Activated T-helper 17 cell treated with anti-CD3 and anti-CD28 coated beads, Interleukin-2, amount 50 U/mL, for 72 hours (primary cell): ENCODE results near the gene RBMS3. TPM values are rescaled to one million over a fixed set of nuclear protein-coding genes. Genes with fewer than 3 reads are reported as not detected.

ENCODE experiments used
- ATAC-seq: fragments of 150-1000 bp; cut with Tn5 transposase; replicated peaks from 2 replicates; pipeline ENCODE4 v1.10.0; 2021; ENCODE audit warnings: mild to moderate bottlenecking, moderate library complexity
- H3K27ac Mint-ChIP-seq: one replicate; pipeline ENCODE4 v1.8.0; 2022; ENCODE audit warnings: mixed read lengths
- H3K27me3 Mint-ChIP-seq: one replicate; pipeline ENCODE4 v1.8.0; 2022; ENCODE audit warnings: mixed read lengths
- H3K36me3 Mint-ChIP-seq: one replicate; pipeline ENCODE4 v1.8.0; 2022; ENCODE audit warnings: low read depth, mild to moderate bottlenecking, mixed read lengths
- H3K4me1 Mint-ChIP-seq: one replicate; pipeline ENCODE4 v1.8.0; 2022; ENCODE audit warnings: mixed read lengths
- H3K4me3 Mint-ChIP-seq: one replicate; pipeline ENCODE4 v1.8.0; 2022; ENCODE audit warnings: mild to moderate bottlenecking, mixed read lengths
- H3K9me3 Mint-ChIP-seq: one replicate; pipeline ENCODE4 v1.8.0; 2022; ENCODE audit warnings: mixed read lengths
- total RNA-seq, 2 donors: library from RNA; stranded (reverse); gene quantifications; one replicate each; pipeline ENCODE4 v1.2.3, GENCODE V29; 2022

RBMS3 gene
- total RNA-seq, 2 donors from 2014 or later, result 0.37 to 5.8 TPM

- H3K9me3 Mint-ChIP-seq, result no peaks in the 10 kb centered on the region
- no peaks in the 10 kb centered on the region for H3K27me3 Mint-ChIP-seq
- no peak overlapping the region for H3K27ac Mint-ChIP-seq
- H3K4me1 Mint-ChIP-seq, result no peaks in the 10 kb centered on the region
- no peak overlapping the region for H3K4me3 Mint-ChIP-seq
- no peaks in the 10 kb centered on the region for H3K36me3 Mint-ChIP-seq
- ATAC-seq, result no peak
These were observed 478.7 kb downstream of the RBMS3 start for GRCh38 chr3:29759411-29760225.

- no peak for ATAC-seq
- Mint-ChIP-seq H3K4me3 (no peak overlapping the region), H3K36me3 (no peaks in the 10 kb centered on the region), H3K27ac (no peak overlapping the region), H3K9me3 (no peaks in the 10 kb centered on the region), H3K27me3 (no peaks in the 10 kb centered on the region), H3K4me1 (no peaks in the 10 kb centered on the region)
These were observed 479.4 kb downstream of the RBMS3 start for GRCh38 chr3:29760226-29760685.

DNA sequence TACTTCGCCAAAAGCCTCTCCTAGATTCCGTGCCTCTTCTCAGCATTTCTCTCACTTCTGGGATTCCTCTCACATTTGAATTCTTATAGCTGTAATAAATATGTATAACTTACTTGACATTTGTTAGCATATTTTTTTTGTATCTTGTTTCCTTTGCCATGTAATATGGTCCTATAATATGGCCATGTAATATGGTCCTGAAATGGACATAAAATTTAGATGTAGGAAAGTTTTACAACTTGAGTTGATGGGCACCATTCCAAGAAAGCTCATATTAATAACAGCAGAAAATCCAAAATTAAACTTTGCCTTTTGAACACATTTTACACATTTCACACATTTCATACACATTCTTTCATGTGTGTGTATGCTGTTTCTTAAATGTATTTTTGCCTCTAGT, 480.6 kb downstream of the RBMS3 start:
- Mint-ChIP-seq H3K4me3 (no peak overlapping the region), H3K36me3 (no peaks in the 10 kb centered on the region), H3K27me3 (peaks cover under 1% of the 10 kb centered on the region), H3K27ac (no peak overlapping the region), H3K9me3 (no peaks in the 10 kb centered on the region), H3K4me1 (no peaks in the 10 kb centered on the region)
- no peak for ATAC-seq

DNA sequence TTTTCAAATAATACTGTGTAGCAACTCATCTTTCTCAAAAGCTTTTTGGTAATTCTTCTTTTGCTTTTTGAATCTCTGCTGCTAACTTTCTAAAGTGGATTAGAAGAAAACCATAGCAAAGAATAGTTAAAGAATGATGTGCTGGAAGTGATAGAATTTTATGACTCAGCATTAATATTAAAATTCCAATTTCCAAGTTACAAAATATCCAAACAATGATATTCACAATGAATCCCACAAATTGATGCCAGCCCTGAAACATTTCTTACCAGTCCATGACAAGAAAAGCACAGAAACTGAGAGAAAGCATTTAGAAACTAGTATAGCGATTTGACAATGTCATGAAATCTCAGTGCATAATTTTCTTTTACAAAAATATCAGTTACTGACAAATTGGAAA, 482.2 kb downstream of the RBMS3 start:
- H3K27me3 Mint-ChIP-seq, result peaks cover 4% of the 10 kb centered on the region
- H3K4me1 Mint-ChIP-seq, result no peaks in the 10 kb centered on the region
- H3K36me3 Mint-ChIP-seq, result no peaks in the 10 kb centered on the region
- ATAC-seq, result no peak
- no peaks in the 10 kb centered on the region for H3K9me3 Mint-ChIP-seq
- no peak overlapping the region for H3K4me3 Mint-ChIP-seq
- no peak overlapping the region for H3K27ac Mint-ChIP-seq

DNA sequence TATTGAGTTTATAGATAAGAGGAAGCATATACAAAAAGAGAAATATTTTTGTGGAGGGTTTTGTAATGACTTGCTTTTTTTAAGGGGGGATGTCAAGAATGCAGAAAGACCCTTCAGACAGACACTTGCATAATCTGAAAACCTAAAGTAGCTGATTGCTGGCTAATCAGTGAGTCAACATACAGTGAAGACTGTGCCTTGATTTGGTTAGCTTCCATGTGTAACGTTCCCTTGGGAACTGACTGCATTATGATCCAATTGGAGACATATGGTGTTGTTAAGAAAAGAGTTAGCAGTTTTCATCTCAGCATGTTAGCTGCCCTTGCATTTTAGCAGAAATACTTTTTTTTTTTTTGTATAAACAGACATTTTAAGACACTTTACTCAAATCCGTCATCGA, 483.2 kb downstream of the RBMS3 start:
- Mint-ChIP-seq H3K4me3 (no peak overlapping the region), H3K9me3 (no peaks in the 10 kb centered on the region), H3K27me3 (peaks cover 4% of the 10 kb centered on the region), H3K27ac (no peak overlapping the region), H3K4me1 (no peaks in the 10 kb centered on the region), H3K36me3 (no peaks in the 10 kb centered on the region)
- ATAC-seq, result no peak

DNA sequence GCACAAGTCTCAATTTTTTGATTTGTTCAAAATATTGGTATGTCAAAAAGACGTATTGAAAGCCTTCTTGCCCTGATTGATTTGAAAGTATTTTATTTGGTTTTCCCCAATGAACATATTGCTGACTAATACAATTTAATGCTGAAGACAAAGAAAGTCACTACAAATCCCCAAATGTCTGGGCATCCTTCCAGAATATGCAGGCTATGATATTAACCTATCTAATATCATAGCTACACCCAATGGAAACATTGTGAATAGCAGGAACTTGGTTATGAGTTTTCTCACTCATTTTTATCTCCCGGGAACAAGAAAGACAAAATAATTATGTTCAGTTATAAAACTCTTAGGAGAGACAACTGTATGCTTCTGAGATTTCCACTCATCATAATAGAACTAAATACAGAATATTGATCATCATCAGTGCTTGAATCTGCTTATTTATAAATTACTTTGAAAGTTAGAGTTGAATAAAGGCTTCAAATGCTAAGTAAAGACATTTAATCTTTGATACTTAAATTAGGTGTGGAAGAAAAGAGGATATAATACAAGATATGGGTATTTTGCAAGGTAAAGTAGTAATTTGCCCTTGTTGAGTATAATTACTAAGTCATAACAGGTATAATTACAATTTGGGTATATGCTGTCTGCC, 483.9 kb downstream of the RBMS3 start:
- Mint-ChIP-seq H3K9me3 (no peaks in the 10 kb centered on the region), H3K27me3 (peaks cover 4% of the 10 kb centered on the region), H3K27ac (no peak overlapping the region), H3K4me1 (no peaks in the 10 kb centered on the region), H3K4me3 (no peak overlapping the region), H3K36me3 (no peaks in the 10 kb centered on the region)
- ATAC-seq, result no peak

DNA sequence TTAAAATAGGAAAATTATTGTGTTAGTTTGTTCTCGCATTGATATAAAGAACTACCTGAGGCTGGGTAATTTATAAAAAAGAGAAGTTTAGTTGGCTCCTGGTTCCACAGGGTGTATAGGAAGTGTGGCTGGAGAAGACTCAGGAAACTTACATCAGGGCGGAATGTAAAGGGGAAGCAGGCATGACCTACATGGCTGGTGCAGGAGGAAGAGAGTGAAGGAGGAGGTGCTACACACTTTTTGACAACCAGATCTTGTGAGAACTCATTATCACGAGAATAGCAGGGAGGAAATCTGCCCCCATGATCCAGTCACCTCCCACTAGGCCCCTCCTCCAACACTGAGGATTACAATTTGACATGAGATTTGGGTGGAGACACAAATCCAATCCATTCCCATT, 490.7 kb downstream of the RBMS3 start:
- Mint-ChIP-seq H3K4me3 (no peak overlapping the region), H3K27ac (no peak overlapping the region), H3K36me3 (no peaks in the 10 kb centered on the region), H3K27me3 (peaks cover 7% of the 10 kb centered on the region), H3K9me3 (no peaks in the 10 kb centered on the region), H3K4me1 (no peaks in the 10 kb centered on the region)
- ATAC-seq, result no peak

DNA sequence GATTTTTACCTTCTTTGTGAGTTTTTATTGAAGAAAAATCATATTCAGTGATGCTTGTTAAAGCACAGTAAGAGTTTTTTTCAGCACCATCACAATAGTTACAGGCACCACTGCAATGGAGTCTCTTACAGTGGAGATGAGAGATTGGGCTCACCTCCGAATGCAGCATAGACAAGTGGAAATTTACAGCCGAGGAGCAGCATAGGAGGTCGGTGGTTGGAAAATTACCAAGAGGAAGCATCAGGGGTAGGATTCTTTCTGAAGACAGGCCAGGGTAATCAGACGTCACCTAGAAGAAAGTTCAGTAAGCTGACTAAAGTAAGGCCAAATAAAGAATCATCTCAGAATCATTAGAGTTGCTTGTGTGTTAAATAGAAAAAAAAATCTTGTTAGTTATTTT, 491.6 kb downstream of the RBMS3 start:
- H3K27ac Mint-ChIP-seq, result no peak overlapping the region
- H3K27me3 Mint-ChIP-seq, result peaks cover 4% of the 10 kb centered on the region
- ATAC-seq, result no peak
- no peaks in the 10 kb centered on the region for H3K36me3 Mint-ChIP-seq
- no peaks in the 10 kb centered on the region for H3K4me1 Mint-ChIP-seq
- H3K4me3 Mint-ChIP-seq, result no peak overlapping the region
- H3K9me3 Mint-ChIP-seq, result no peaks in the 10 kb centered on the region

GRCh38 chr3:29773481-29773880, 492.6 kb downstream of the RBMS3 start:
- H3K4me1 Mint-ChIP-seq, result no peaks in the 10 kb centered on the region
- H3K27ac Mint-ChIP-seq, result no peak overlapping the region
- ATAC-seq, result no peak
- no peak overlapping the region for H3K4me3 Mint-ChIP-seq
- no peaks in the 10 kb centered on the region for H3K36me3 Mint-ChIP-seq
- no peaks in the 10 kb centered on the region for H3K9me3 Mint-ChIP-seq
- H3K27me3 Mint-ChIP-seq, result peaks cover 4% of the 10 kb centered on the region

DNA sequence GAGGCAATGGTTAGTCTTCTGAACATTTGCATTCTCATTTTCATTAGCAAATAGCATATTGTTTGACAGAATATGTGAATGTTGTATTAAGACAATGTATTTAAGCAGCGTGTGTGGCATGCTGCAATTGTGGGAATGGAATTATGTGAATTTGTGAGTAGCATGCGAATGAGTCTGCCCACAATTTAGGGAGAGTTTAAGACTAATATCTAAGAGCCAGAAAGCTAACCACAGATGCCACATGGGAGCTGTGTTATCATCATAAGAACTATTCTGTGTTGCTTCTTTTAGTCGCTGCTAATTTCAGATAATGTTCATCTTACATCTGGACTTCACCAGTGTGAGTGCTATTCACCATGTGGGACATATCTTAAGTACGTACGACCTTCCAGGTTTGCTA, 494.5 kb downstream of the RBMS3 start:
- H3K4me1 Mint-ChIP-seq, result no peaks in the 10 kb centered on the region
- no peak overlapping the region for H3K27ac Mint-ChIP-seq
- H3K9me3 Mint-ChIP-seq, result no peaks in the 10 kb centered on the region
- peaks cover 4% of the 10 kb centered on the region for H3K27me3 Mint-ChIP-seq
- no peaks in the 10 kb centered on the region for H3K36me3 Mint-ChIP-seq
- ATAC-seq, result no peak
- H3K4me3 Mint-ChIP-seq, result no peak overlapping the region

- H3K9me3 Mint-ChIP-seq, result no peaks in the 10 kb centered on the region
- no peak overlapping the region for H3K27ac Mint-ChIP-seq
- no peaks in the 10 kb centered on the region for H3K36me3 Mint-ChIP-seq
- H3K4me3 Mint-ChIP-seq, result no peak overlapping the region
- H3K27me3 Mint-ChIP-seq, result no peaks in the 10 kb centered on the region
- H3K4me1 Mint-ChIP-seq, result no peaks in the 10 kb centered on the region
- ATAC-seq, result no peak
These were observed 497.0 kb downstream of the RBMS3 start for GRCh38 chr3:29777869-29778268.

DNA sequence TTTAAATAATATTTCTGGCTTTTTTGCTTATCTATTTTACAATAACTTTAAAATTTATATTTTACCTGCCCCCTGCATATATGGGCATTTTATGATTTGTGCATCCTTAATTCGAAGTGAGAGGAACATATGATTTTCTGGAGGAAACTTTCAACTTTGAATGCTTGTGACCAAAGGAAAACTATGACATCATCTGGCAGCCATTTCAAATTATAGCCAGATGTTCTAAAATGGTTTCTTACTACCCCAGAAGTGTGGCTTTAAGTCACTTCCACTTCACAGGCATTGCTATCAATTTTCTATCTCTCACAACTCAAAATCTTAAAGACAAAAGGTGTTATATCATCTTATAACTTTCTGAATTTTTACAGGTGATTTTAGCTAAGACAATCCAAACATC, 508.8 kb downstream of the RBMS3 start:
- Mint-ChIP-seq H3K27me3 (no peaks in the 10 kb centered on the region), H3K9me3 (no peaks in the 10 kb centered on the region), H3K27ac (no peak overlapping the region), H3K36me3 (no peaks in the 10 kb centered on the region), H3K4me1 (no peaks in the 10 kb centered on the region), H3K4me3 (no peak overlapping the region)
- ATAC-seq, result no peak

GRCh38 chr3:29796808-29797207, 515.9 kb downstream of the RBMS3 start:
- no peak overlapping the region for H3K4me3 Mint-ChIP-seq
- no peaks in the 10 kb centered on the region for H3K9me3 Mint-ChIP-seq
- no peaks in the 10 kb centered on the region for H3K27me3 Mint-ChIP-seq
- no peaks in the 10 kb centered on the region for H3K36me3 Mint-ChIP-seq
- no peak overlapping the region for H3K27ac Mint-ChIP-seq
- no peak for ATAC-seq
- no peaks in the 10 kb centered on the region for H3K4me1 Mint-ChIP-seq

DNA sequence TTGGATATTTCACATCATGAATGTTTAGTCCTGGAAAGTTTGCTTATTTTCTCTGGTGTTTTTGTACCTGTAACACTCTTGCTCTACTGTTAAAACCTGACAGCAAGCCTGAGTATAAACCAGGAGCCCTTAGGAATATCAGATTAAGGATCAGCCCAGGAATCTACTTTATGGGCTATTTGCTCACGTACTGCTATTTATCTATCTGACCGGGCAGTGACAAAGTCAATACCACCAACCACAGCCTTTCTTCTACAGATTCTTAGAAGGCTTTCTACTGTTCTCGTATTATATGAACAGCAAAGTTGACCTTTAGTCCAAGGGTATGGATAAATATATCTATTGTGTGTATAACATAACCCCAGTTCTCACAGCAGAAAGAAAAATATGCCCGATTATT, 521.2 kb downstream of the RBMS3 start:
- Mint-ChIP-seq H3K9me3 (no peaks in the 10 kb centered on the region), H3K4me1 (no peaks in the 10 kb centered on the region), H3K36me3 (no peaks in the 10 kb centered on the region), H3K4me3 (no peak overlapping the region), H3K27me3 (peaks cover 4% of the 10 kb centered on the region), H3K27ac (no peak overlapping the region)
- no peak for ATAC-seq

DNA sequence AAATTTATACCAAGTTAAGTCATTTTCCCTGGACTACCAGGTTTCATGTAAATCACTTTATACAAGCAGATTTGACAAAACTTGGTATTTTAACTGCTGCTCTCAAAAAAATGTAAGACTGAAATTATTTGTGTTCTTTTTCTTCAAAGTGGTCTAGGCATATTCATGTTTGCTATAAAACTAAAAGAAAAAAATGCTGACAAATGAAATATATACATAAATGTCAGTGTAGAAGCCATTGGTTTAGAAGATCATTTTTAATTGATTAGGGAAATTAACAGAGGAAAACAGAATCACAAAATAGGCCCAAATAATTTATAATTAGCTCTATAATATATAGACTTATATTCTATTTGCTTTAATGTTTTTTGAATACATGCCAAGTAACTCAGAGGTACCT, 523.2 kb downstream of the RBMS3 start:
- Mint-ChIP-seq H3K27ac (no peak overlapping the region), H3K27me3 (peaks cover 4% of the 10 kb centered on the region), H3K9me3 (no peaks in the 10 kb centered on the region), H3K4me3 (no peak overlapping the region), H3K4me1 (no peaks in the 10 kb centered on the region), H3K36me3 (no peaks in the 10 kb centered on the region)
- ATAC-seq, result no peak
